ENCODE results near the gene OPA3. TPM values are rescaled to one million over a fixed set of nuclear protein-coding genes. Genes with fewer than 3 reads are reported as not detected.

The OPA3 gene
- total RNA-seq, 4 donors from 2014 or later, result 5.4 to 30.8 (median 17.0) TPM

DNA sequence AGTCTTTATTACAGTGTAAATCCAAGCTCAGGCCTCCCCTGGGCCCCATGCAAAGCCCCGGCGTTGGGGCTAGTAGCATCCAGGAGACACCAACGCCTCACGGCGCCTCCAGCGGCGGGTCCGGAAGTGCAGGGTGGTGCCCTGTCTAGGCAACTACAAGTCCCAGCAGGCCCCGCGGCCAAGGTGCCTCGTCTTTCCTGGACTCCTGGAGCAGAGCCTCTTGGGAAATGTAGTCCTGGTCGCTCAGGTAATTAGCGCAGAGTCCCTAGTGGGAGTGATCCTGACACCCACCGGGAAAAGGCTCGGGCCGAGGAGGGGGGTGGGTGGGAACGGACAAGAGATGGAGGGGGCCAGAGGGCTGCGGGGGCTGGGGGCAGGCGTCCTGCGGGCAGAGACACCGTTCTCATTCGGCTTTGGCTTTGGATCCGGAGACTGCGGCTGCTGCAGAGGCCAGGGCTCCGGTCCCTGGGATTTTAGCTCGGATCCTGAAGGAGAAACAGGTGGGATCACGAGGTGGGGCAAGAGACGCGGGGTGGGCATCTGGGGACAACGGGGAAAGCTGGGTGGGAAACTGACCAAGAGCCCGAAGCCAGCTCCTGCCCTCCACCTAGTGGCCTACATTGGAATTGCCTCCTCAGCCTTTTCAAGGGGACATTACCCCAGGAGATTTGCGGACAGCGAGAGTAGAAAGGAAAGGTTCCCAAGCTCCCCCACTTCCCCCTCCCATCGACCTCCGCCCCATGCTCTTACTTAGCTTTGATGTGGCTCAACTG is 99.1 kb downstream of the OPA3 start:
- WGBS, 2 donors, result 1 to 2% methylated on average over 19 to 34 of the region's 35 CpGs
- peak; percentile 99 for DNase-seq
- peak overlapping the region; percentile 55 to 95 (median 91) for H3K27ac ChIP-seq
- no peaks in the 10 kb centered on the region for H3K36me3 ChIP-seq
- H3K4me3 ChIP-seq (replicated peaks in 1 of 3), result peak overlapping the region; percentile 39 to 63 (median 51)
- TF ChIP-seq POLR2A (IDR thresholded peaks at IDR 0.05), result no peak
- TF ChIP-seq, protein P1, sequence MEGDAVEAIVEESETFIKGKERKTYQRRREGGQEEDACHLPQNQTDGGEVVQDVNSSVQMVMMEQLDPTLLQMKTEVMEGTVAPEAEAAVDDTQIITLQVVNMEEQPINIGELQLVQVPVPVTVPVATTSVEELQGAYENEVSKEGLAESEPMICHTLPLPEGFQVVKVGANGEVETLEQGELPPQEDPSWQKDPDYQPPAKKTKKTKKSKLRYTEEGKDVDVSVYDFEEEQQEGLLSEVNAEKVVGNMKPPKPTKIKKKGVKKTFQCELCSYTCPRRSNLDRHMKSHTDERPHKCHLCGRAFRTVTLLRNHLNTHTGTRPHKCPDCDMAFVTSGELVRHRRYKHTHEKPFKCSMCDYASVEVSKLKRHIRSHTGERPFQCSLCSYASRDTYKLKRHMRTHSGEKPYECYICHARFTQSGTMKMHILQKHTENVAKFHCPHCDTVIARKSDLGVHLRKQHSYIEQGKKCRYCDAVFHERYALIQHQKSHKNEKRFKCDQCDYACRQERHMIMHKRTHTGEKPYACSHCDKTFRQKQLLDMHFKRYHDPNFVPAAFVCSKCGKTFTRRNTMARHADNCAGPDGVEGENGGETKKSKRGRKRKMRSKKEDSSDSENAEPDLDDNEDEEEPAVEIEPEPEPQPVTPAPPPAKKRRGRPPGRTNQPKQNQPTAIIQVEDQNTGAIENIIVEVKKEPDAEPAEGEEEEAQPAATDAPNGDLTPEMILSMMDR (IDR thresholded peaks at IDR 0.05), result peak; percentile 61 to 93 (median 78)
- H3K27me3 ChIP-seq, result no peaks in the 10 kb centered on the region
- no peaks in the 10 kb centered on the region for H3K9me3 ChIP-seq
- intact Hi-C loops (cut with DNase I), result no loop called here
- H3K4me1 ChIP-seq, result peaks cover 0 to 9% of the 10 kb centered on the region in 2 donors

DNA sequence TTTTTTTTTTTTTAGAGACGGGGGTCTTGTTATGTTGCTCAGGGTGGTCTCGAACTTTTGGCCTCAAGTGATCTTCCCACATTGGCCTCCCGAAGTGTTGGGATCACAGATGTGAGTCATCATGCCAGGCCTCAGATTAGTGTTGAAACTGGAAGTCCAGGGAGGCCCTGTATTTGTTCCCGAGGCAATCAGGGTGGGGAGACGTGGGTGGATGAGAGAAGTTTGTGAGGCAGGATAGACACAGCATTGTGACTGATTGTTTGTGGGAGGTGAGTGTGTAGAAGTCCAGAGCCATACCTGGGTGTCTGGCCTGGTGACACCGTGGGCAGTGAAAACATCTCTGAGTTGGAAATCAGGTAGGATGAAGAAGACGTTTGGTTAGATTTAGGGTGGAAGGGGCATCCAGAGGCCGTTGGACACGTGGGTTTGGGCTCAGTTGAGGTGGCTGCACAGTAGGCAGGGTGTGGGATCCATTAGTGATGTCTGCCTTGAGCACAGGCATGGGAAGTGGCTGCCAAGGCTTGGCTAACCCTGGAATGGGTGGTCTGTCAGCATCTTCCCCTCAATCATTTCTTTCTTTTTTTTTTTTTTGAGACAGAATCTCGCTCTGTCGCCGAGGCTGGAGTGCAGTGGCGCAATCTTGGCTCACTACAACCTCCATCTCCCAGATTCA is 100.2 kb downstream of the OPA3 start:
- Histone ChIP-seq H3K27me3 (no peaks in the 10 kb centered on the region), H3K4me3 (replicated peaks in 1 of 3) (no peak overlapping the region), H3K36me3 (no peaks in the 10 kb centered on the region), H3K9me3 (no peaks in the 10 kb centered on the region), H3K27ac (no peak overlapping the region), H3K4me1 (peaks cover 0 to 9% of the 10 kb centered on the region in 2 donors)
- TF ChIP-seq, protein P1 (IDR thresholded peaks at IDR 0.05), result no peak
- TF ChIP-seq POLR2A (IDR thresholded peaks at IDR 0.05), result no peak
- 75 to 89% methylated on average over 13 of the region's 13 CpGs for WGBS, 2 donors
- DNase-seq, result no peak
- intact Hi-C loops (cut with DNase I), result no loop called here

DNA sequence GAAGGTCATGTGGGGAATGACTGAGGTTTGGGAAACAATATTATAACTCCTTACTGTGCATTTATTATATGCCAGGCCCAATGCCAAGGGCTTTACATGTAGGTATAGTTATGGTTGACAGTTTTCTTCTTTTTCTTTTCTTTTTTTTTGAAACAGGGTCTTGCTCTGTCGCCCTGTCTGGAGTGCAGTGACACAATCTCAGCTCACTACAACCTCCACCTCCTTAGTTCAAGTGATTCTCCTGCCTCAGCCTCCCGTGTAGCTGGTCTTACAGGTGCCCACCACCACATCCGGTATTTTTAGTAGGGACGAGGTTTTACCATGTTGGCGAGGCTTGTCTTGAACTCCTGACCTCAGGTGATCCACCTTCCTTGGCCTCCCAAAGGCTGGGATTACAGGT is 101.6 kb downstream of the OPA3 start:
- TF ChIP-seq, protein P1 (IDR thresholded peaks at IDR 0.05), result no peak
- TF ChIP-seq POLR2A (IDR thresholded peaks at IDR 0.05), result no peak
- no peaks in the 10 kb centered on the region for H3K36me3 ChIP-seq
- H3K4me3 ChIP-seq (replicated peaks in 1 of 3), result no peak overlapping the region
- H3K9me3 ChIP-seq, result no peaks in the 10 kb centered on the region
- no peaks in the 10 kb centered on the region for H3K27me3 ChIP-seq
- no peak overlapping the region for H3K27ac ChIP-seq
- WGBS, 2 donors, result 91 to 94% methylated on average over 5 of the region's 5 CpGs
- H3K4me1 ChIP-seq, result peaks cover 0 to 11% of the 10 kb centered on the region in 2 donors
- intact Hi-C loops (cut with DNase I), result no loop called here
- no peak for DNase-seq

DNA sequence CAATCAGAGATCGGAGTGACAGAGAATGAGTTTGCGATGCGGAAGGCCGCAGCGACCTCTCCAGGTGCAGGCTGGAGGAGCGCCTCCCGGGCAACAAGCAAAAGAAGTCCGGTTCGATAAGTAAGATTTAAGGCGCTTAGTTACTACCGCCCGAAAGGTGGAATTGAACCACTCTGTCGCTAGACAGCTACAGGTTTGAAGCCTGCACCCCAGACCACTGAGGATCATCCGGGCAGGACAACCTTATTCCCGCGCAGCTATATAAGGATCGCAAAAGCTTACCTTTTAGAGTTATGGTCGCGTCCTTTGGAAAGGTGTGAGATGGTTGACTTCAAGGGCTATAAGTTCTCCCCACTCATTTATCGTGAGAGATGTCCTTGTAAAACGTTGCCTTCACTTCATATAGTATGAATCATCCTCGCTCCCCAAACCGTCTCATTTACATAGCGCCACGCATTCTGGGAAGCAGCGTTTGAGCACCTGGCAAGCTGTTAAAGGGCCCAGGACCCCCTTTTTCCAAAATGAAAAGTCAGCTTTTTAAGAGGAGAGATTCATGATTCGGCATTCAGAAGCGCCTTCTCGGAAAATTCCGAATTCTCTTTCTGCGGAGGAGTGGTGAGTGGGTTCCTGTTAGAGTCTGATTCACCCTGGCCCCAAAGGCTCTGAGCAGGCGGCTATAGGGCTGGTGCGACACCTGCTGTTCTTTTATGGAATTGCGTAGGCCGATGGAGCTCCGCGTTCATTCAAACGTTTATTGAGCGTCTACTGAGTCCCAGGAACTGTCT is 106.0 kb downstream of the OPA3 start:
- Histone ChIP-seq H3K4me1 (peaks cover 5 to 13% of the 10 kb centered on the region in 2 donors), H3K27ac (peak overlapping the region; percentile 89 to 99 (median 91)), H3K27me3 (no peaks in the 10 kb centered on the region), H3K4me3 (replicated peaks in 1 of 3) (peak overlapping the region in 2 of 3 donors; percentile 16 to 35), H3K36me3 (no peaks in the 10 kb centered on the region), H3K9me3 (no peaks in the 10 kb centered on the region)
- peak; percentile 86 for DNase-seq
- intact Hi-C loops (cut with DNase I), result no loop called here
- 0 to 3% methylated on average over 31 to 39 of the region's 39 CpGs for WGBS, 2 donors
- TF ChIP-seq, protein P1 (IDR thresholded peaks at IDR 0.05), result peak; percentile 84 to 99 (median 97)
- TF ChIP-seq POLR2A (IDR thresholded peaks at IDR 0.05), result peak in 1 of 2 donors; percentile 55
